HepG2 (cell line): ENCODE data around the gene ZNF79. TPM values are rescaled to one million over a fixed set of nuclear protein-coding genes. Genes with fewer than 3 reads are reported as not detected.

Experiments
- GATA4 ChIP-seq: sonication (generic); IDR thresholded peaks from 2 replicates; pipeline ENCODE4 v1.6.1; 2016; ENCODE audit warnings: antibody characterized with exemption, low read depth, borderline replicate concordance
- HDAC2 ChIP-seq: sonication (generic); formaldehyde crosslinking; IDR thresholded peaks from 2 replicates; pipeline ENCODE4 v1.4.0; 2020; ENCODE audit warnings: missing genetic modification reagents
- HOXA3 ChIP-seq: sonication (generic); formaldehyde crosslinking; IDR thresholded peaks from 2 replicates; pipeline ENCODE4 v1.5.0; 2020; ENCODE audit warnings: missing genetic modification reagents
- KDM4B ChIP-seq: sonication (generic); formaldehyde crosslinking; IDR thresholded peaks from 2 replicates; pipeline ENCODE4 v1.4.0; 2020; ENCODE audit warnings: missing genetic modification reagents
- MZF1 ChIP-seq: sonication (generic); formaldehyde crosslinking; IDR thresholded peaks from 2 replicates; pipeline ENCODE4 v1.8.1; 2023; ENCODE audit warnings: mild to moderate bottlenecking, missing genetic modification reagents, borderline replicate concordance
- NR2C2 ChIP-seq: sonication (generic); formaldehyde crosslinking; IDR thresholded peaks from 2 replicates; pipeline ENCODE4 v1.4.0; 2020; ENCODE audit warnings: missing genetic modification reagents, mild to moderate bottlenecking, moderate library complexity, borderline replicate concordance
- RXRB ChIP-seq: IDR thresholded peaks from 2 replicates; pipeline ENCODE4 v1.6.1; 2016; ENCODE audit warnings: borderline replicate concordance, missing genetic modification reagents, missing compliant biosample characterization
- SOX13 ChIP-seq, 3 experiments: fragments of 450-650 bp in 1 of 3; sonication (generic) in 1 of 3; formaldehyde crosslinking in 1 of 3; IDR thresholded peaks in 2 of 3; conservative IDR thresholded peaks in 1 of 3; 2 replicates each; pipeline versions ENCODE4 v1.5.0 to v1.6.1; 2016 to 2020; ENCODE audit warnings: antibody characterized with exemption in 1 of 3, mild to moderate bottlenecking in 1 of 3, missing compliant biosample characterization in 1 of 3, missing genetic modification reagents in 1 of 3, moderate library complexity in 1 of 3
- SP1 ChIP-seq, 2 experiments: fragments of 450-650 bp in 1 of 2; sonication (generic) in 1 of 2; formaldehyde crosslinking in 1 of 2; IDR thresholded peaks; 2 replicates each; pipeline versions ENCODE4 v1.4.0 to v1.6.1; 2016 to 2020; ENCODE audit warnings: missing genetic modification reagents in 1 of 2
- ZNF12 ChIP-seq: sonication (generic); formaldehyde crosslinking; IDR thresholded peaks from 2 replicates; pipeline ENCODE4 v1.5.0; 2020; ENCODE audit warnings: missing genetic modification reagents
- ZNF232 ChIP-seq: sonication (generic); formaldehyde crosslinking; IDR thresholded peaks from 2 replicates; pipeline ENCODE4 v1.4.0; 2020; ENCODE audit warnings: missing genetic modification reagents, borderline replicate concordance
- ZSCAN20 ChIP-seq: sonication (generic); formaldehyde crosslinking; IDR thresholded peaks from 2 replicates; pipeline ENCODE4 v1.4.0; 2020; ENCODE audit warnings: missing genetic modification reagents, mild to moderate bottlenecking, borderline replicate concordance
- polyA plus RNA-seq, 8 experiments: library from polyadenylated mRNA; depleted of rRNA in 3 of 8; stranded (reverse) in 7 of 8; unstranded in 1 of 8; fragments of >200 nt; fragmentation: Illumina TruSeq in 4 of 8; extraction: Trizol in 4 of 8; gene quantifications; 2 replicates each; pipeline versions ENCODE4 v1.2.1 to v1.2.3, GENCODE V29; 2011 to 2016; ENCODE audit warnings: low read depth in 4 of 8, missing spikeins in 1 of 8, mixed read lengths in 1 of 8; ENCODE audit not compliant: insufficient read depth in 1 of 8
- total RNA-seq, 5 experiments: library from RNA; depleted of rRNA; stranded (reverse); fragments of >200 nt; fragmentation: Illumina TruSeq; extraction: Trizol; gene quantifications; 2 replicates each; pipeline ENCODE4 v1.2.3, GENCODE V29; 2016; ENCODE audit warnings: low read depth in 1 of 5
- TF ChIP-seq, protein P1 (sequence below): sonication (generic); formaldehyde crosslinking; IDR thresholded peaks from 2 replicates; pipeline ENCODE4 v1.4.0; 2020; ENCODE audit warnings: missing genetic modification reagents
- TF ChIP-seq, protein P2 (sequence below): sonication (generic); IDR thresholded peaks from 2 replicates; pipeline ENCODE4 v1.6.1; 2016; ENCODE audit warnings: low read depth, borderline replicate concordance
- TF ChIP-seq, protein P3 (sequence below): sonication (generic); formaldehyde crosslinking; IDR thresholded peaks from 2 replicates; pipeline ENCODE4 v1.4.0; 2020; ENCODE audit warnings: mild to moderate bottlenecking, missing genetic modification reagents, borderline replicate concordance
- TF ChIP-seq, protein P4 (sequence below): IDR thresholded peaks from 2 replicates; pipeline ENCODE4 v1.6.1; 2016; ENCODE audit warnings: low read depth

ZNF79 gene
- total and polyA plus RNA-seq, 2 of the 13 experiments (the other 11 are each of a cell fraction or from before 2014, with no cell fraction given): 3.7 to 8.1 TPM

DNA sequence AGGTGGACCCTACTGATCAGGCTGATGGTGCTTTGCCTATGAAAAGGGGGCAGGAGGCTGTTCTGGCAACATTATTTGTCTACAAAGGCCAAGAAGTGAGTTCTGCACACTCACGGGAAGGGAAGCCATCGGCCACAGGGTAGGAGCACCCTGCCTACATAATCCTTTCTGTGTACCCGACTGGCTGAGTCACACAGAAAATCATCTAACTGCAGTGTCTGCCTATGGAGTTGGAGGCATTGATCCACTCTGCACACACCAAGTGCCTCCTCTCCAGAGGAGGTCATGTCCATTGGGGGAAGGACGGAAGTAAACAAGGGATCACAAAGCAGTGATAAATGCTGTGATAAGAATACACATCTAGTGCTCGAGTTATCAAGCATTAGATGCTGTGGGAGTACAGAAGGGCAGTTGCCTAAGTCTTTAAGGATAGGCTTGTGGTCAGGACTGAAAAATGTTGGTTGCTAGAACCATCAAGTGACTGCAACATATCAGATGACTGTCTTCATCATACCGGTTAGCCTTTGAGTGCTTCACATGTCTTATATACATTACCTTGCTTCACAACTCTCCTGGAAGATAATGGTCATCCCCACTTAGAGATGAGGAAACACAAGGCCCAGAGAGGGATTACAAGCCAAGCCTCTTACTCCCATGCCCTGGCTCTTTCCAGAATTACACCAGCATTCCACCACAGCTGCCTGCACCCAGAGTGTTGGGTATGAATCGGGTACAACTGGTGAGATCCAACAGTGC lies 28.5 kb upstream of the ZNF79 start (continued):
- TF ChIP-seq, protein P1, sequence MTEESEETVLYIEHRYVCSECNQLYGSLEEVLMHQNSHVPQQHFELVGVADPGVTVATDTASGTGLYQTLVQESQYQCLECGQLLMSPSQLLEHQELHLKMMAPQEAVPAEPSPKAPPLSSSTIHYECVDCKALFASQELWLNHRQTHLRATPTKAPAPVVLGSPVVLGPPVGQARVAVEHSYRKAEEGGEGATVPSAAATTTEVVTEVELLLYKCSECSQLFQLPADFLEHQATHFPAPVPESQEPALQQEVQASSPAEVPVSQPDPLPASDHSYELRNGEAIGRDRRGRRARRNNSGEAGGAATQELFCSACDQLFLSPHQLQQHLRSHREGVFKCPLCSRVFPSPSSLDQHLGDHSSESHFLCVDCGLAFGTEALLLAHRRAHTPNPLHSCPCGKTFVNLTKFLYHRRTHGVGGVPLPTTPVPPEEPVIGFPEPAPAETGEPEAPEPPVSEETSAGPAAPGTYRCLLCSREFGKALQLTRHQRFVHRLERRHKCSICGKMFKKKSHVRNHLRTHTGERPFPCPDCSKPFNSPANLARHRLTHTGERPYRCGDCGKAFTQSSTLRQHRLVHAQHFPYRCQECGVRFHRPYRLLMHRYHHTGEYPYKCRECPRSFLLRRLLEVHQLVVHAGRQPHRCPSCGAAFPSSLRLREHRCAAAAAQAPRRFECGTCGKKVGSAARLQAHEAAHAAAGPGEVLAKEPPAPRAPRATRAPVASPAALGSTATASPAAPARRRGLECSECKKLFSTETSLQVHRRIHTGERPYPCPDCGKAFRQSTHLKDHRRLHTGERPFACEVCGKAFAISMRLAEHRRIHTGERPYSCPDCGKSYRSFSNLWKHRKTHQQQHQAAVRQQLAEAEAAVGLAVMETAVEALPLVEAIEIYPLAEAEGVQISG: no peak; the same call in 1 of the 2 replicates
- TF ChIP-seq, protein P2, sequence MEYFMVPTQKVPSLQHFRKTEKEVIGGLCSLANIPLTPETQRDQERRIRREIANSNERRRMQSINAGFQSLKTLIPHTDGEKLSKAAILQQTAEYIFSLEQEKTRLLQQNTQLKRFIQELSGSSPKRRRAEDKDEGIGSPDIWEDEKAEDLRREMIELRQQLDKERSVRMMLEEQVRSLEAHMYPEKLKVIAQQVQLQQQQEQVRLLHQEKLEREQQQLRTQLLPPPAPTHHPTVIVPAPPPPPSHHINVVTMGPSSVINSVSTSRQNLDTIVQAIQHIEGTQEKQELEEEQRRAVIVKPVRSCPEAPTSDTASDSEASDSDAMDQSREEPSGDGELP: no peak
- TF ChIP-seq GATA4 (peak; percentile 59; the same call in 1 of the 2 replicates), SOX13 (IDR thresholded peaks at IDR 0.05) (no peak), SOX13 (CRISPR knock-in tag; conservative IDR thresholded peaks at IDR 0.05 in 1 of 2, IDR thresholded peaks at IDR 0.05 in 1 of 2) (peak in 1 of 2 experiments; percentile 75; a peak in 2 of 4 replicates), HDAC2 (CRISPR knock-in tag) (peak; percentile 50), KDM4B (CRISPR knock-in tag) (no peak), MZF1 (CRISPR knock-in tag) (no peak), HOXA3 (peak; percentile 48; the same call in 1 of the 2 replicates), ZSCAN20 (no peak), NR2C2 (peak; percentile 48; the same call in 1 of the 2 replicates), SP1 (IDR thresholded peaks at IDR 0.05) (no peak), SP1 (CRISPR knock-in tag; IDR thresholded peaks at IDR 0.05) (no peak), ZNF12 (CRISPR knock-in tag) (peak; percentile 31; the same call in 1 of the 2 replicates), ZNF232 (CRISPR knock-in tag) (no peak), RXRB (CRISPR knock-in tag) (peak; percentile 86)
- TF ChIP-seq, protein P3, sequence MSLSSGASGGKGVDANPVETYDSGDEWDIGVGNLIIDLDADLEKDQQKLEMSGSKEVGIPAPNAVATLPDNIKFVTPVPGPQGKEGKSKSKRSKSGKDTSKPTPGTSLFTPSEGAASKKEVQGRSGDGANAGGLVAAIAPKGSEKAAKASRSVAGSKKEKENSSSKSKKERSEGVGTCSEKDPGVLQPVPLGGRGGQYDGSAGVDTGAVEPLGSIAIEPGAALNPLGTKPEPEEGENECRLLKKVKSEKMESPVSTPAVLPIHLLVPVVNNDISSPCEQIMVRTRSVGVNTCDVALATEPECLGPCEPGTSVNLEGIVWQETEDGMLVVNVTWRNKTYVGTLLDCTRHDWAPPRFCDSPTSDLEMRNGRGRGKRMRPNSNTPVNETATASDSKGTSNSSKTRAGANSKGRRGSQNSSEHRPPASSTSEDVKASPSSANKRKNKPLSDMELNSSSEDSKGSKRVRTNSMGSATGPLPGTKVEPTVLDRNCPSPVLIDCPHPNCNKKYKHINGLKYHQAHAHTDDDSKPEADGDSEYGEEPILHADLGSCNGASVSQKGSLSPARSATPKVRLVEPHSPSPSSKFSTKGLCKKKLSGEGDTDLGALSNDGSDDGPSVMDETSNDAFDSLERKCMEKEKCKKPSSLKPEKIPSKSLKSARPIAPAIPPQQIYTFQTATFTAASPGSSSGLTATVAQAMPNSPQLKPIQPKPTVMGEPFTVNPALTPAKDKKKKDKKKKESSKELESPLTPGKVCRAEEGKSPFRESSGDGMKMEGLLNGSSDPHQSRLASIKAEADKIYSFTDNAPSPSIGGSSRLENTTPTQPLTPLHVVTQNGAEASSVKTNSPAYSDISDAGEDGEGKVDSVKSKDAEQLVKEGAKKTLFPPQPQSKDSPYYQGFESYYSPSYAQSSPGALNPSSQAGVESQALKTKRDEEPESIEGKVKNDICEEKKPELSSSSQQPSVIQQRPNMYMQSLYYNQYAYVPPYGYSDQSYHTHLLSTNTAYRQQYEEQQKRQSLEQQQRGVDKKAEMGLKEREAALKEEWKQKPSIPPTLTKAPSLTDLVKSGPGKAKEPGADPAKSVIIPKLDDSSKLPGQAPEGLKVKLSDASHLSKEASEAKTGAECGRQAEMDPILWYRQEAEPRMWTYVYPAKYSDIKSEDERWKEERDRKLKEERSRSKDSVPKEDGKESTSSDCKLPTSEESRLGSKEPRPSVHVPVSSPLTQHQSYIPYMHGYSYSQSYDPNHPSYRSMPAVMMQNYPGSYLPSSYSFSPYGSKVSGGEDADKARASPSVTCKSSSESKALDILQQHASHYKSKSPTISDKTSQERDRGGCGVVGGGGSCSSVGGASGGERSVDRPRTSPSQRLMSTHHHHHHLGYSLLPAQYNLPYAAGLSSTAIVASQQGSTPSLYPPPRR (CRISPR knock-in tag): peak; percentile 72
- TF ChIP-seq, protein P4, sequence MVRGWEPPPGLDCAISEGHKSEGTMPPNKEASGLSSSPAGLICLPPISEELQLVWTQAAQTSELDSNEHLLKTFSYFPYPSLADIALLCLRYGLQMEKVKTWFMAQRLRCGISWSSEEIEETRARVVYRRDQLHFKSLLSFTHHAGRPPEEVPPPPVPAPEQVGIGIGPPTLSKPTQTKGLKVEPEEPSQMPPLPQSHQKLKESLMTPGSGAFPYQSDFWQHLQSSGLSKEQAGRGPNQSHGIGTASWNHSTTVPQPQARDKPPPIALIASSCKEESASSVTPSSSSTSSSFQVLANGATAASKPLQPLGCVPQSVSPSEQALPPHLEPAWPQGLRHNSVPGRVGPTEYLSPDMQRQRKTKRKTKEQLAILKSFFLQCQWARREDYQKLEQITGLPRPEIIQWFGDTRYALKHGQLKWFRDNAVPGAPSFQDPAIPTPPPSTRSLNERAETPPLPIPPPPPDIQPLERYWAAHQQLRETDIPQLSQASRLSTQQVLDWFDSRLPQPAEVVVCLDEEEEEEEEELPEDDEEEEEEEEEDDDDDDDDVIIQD: 0 out of 2 replicates have a peak, but pooled peaks have one; percentile 28
